Measurements from ENCODE around the gene CACNG7.

CACNG7 gene

GRCh38 chr19:53977429-53977990, 68.4 kb downstream of the CACNG7 start:
- Histone ChIP-seq H3K4ac (ENCODE audit: low read depth in 1 of 2, low read length in 2 of 2) (no peak overlapping the region), H3K9me3 (ENCODE audit: control insufficient read depth, low read length) (no peaks in the 10 kb centered on the region), H3K4me2 (ENCODE audit: low read length, poor library complexity, severe bottlenecking) (no peak overlapping the region), H2BK15ac (ENCODE audit: low read depth, poor library complexity, severe bottlenecking) (no peak overlapping the region), H4K8ac (ENCODE audit: low read length) (peak overlapping the region; percentile 57), H3K14ac (ENCODE audit: low read length in 2 of 2) (no peak overlapping the region), H3K27me3 (ENCODE audit: control insufficient read depth in 1 of 2, insufficient read depth in 1 of 2, low read length in 2 of 2) (peaks cover 50 to 60% of the 10 kb centered on the region in 2 experiments), H3K4me3 (ENCODE audit: insufficient read depth in 1 of 2, low read depth in 1 of 2, low read length in 2 of 2) (peak overlapping the region in 1 of 2 experiments; percentile 68), H3K79me1 (replicated peaks; ENCODE audit: low read length, poor library complexity, severe bottlenecking) (no peaks in the 10 kb centered on the region), H3K18ac (ENCODE audit: low read depth in 1 of 2, low read length in 2 of 2) (no peak overlapping the region), H2BK12ac (ENCODE audit: low read length in 2 of 2) (no peak overlapping the region), H3K9ac (ENCODE audit: low read length) (no peak overlapping the region), H2BK120ac (ENCODE audit: low read depth, low read length) (no peak overlapping the region), H2AK5ac (ENCODE audit: low read length, severe bottlenecking) (no peak overlapping the region), H2BK5ac (ENCODE audit: low read depth, low read length, poor library complexity, severe bottlenecking) (no peak overlapping the region), H3K23ac (ENCODE audit: low read length in 2 of 2) (no peak overlapping the region), H2AFZ (ENCODE audit: low read depth, low read length) (no peak overlapping the region), H3K27ac (ENCODE audit: low read length, poor library complexity, severe bottlenecking) (no peak overlapping the region), H4K91ac (ENCODE audit: low read length) (no peak overlapping the region), H3K4me1 (ENCODE audit: control insufficient read depth, insufficient read depth, low read depth, low read length) (peaks cover 18% of the 10 kb centered on the region), H3K36me3 (ENCODE audit: control insufficient read depth in 1 of 2, insufficient read depth in 2 of 2, low read depth in 1 of 2, low read length in 2 of 2) (no peaks in the 10 kb centered on the region)
- 1% methylated on average over 8 of the region's 9 CpGs for WGBS
- peak; percentile 88 for DNase-seq

DNA sequence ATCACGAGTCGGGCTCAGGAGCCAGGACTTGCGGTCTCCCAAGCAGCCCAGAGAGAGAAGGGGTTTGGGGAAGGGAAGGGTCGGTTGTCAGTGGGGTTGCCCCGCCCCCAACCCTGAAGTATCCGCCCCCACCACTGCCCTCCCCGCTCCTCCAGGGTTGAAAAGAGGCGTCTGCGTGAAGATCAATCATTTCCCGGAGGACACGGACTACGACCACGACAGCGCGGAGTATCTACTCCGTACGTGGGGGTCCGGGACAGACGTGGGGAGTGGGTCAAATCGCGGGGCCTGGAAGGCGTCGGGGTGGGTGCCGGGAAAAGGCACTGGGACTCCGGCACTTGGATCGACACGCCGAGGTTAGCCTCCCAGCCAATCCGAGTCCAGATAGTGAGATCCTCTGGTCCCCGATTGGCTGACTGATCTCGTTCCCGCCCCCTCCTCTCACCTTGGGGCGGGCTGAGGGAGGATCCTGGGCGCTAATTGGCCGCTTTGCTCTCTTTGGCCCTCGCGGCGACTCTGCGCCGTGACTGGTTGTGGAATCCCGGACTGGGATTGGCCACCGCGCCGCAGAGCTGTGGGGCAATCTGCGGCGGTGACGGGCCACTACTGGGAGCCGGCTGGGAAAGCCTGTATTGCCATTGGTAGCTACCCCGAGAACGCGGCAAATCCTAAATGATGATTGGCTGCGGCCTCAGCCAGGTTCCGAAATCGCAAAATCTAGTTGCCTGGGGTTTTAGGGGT, 69.1 kb downstream of the CACNG7 start:
- peaks cover 51 to 56% of the 10 kb centered on the region in 2 experiments for H3K27me3 ChIP-seq (ENCODE audit: control insufficient read depth in 1 of 2, insufficient read depth in 1 of 2, low read length in 2 of 2)
- H3K4ac ChIP-seq (ENCODE audit: low read depth in 1 of 2, low read length in 2 of 2): no peak overlapping the region
- no peak overlapping the region for H2AK5ac ChIP-seq (ENCODE audit: low read length, severe bottlenecking)
- H3K79me1 ChIP-seq (replicated peaks; ENCODE audit: low read length, poor library complexity, severe bottlenecking): no peaks in the 10 kb centered on the region
- no peak overlapping the region for H2AFZ ChIP-seq (ENCODE audit: low read depth, low read length)
- H3K4me1 ChIP-seq (ENCODE audit: control insufficient read depth, insufficient read depth, low read depth, low read length): peaks cover 18% of the 10 kb centered on the region
- peak overlapping the region; percentile 57 for H4K8ac ChIP-seq (ENCODE audit: low read length)
- H3K27ac ChIP-seq (ENCODE audit: low read length, poor library complexity, severe bottlenecking): no peak overlapping the region
- H3K9ac ChIP-seq (ENCODE audit: low read length): no peak overlapping the region
- no peak overlapping the region for H3K23ac ChIP-seq (ENCODE audit: low read length in 2 of 2)
- DNase-seq: peak; percentile 81
- H3K14ac ChIP-seq (ENCODE audit: low read length in 2 of 2): no peak overlapping the region
- no peak overlapping the region for H3K18ac ChIP-seq (ENCODE audit: low read depth in 1 of 2, low read length in 2 of 2)
- no peaks in the 10 kb centered on the region for H3K9me3 ChIP-seq (ENCODE audit: control insufficient read depth, low read length)
- H3K4me2 ChIP-seq (ENCODE audit: low read length, poor library complexity, severe bottlenecking): no peak overlapping the region
- no peak overlapping the region for H2BK12ac ChIP-seq (ENCODE audit: low read length in 2 of 2)
- no peak overlapping the region for H2BK120ac ChIP-seq (ENCODE audit: low read depth, low read length)
- H2BK5ac ChIP-seq (ENCODE audit: low read depth, low read length, poor library complexity, severe bottlenecking): no peak overlapping the region
- H3K36me3 ChIP-seq (ENCODE audit: control insufficient read depth in 1 of 2, insufficient read depth in 2 of 2, low read depth in 1 of 2, low read length in 2 of 2): no peaks in the 10 kb centered on the region
- no peak overlapping the region for H4K91ac ChIP-seq (ENCODE audit: low read length)
- peak overlapping the region in 1 of 2 experiments; percentile 68 for H3K4me3 ChIP-seq (ENCODE audit: insufficient read depth in 1 of 2, low read depth in 1 of 2, low read length in 2 of 2)
- H2BK15ac ChIP-seq (ENCODE audit: low read depth, poor library complexity, severe bottlenecking): no peak overlapping the region
- 1% methylated on average over 49 of the region's 54 CpGs for WGBS

- Histone ChIP-seq H3K79me1 (replicated peaks; ENCODE audit: low read length, poor library complexity, severe bottlenecking) (no peaks in the 10 kb centered on the region), H2BK5ac (ENCODE audit: low read depth, low read length, poor library complexity, severe bottlenecking) (no peak overlapping the region), H4K91ac (ENCODE audit: low read length) (no peak overlapping the region), H3K14ac (ENCODE audit: low read length in 2 of 2) (no peak overlapping the region), H3K9me3 (ENCODE audit: control insufficient read depth, low read length) (peaks cover 2% of the 10 kb centered on the region), H2AK5ac (ENCODE audit: low read length, severe bottlenecking) (no peak overlapping the region), H3K27ac (ENCODE audit: low read length, poor library complexity, severe bottlenecking) (no peak overlapping the region), H3K4me3 (ENCODE audit: insufficient read depth in 1 of 2, low read depth in 1 of 2, low read length in 2 of 2) (peak overlapping the region in 1 of 2 experiments; percentile 53), H2BK15ac (ENCODE audit: low read depth, poor library complexity, severe bottlenecking) (no peak overlapping the region), H3K18ac (ENCODE audit: low read depth in 1 of 2, low read length in 2 of 2) (no peak overlapping the region), H3K23ac (ENCODE audit: low read length in 2 of 2) (no peak overlapping the region), H3K27me3 (ENCODE audit: control insufficient read depth in 1 of 2, insufficient read depth in 1 of 2, low read length in 2 of 2) (peaks cover 60 to 62% of the 10 kb centered on the region in 2 experiments), H3K9ac (ENCODE audit: low read length) (no peak overlapping the region), H2AFZ (ENCODE audit: low read depth, low read length) (no peak overlapping the region), H3K4me2 (ENCODE audit: low read length, poor library complexity, severe bottlenecking) (no peak overlapping the region), H4K8ac (ENCODE audit: low read length) (no peak overlapping the region), H3K4me1 (ENCODE audit: control insufficient read depth, insufficient read depth, low read depth, low read length) (peaks cover 18% of the 10 kb centered on the region), H3K36me3 (ENCODE audit: control insufficient read depth in 1 of 2, insufficient read depth in 2 of 2, low read depth in 1 of 2, low read length in 2 of 2) (no peaks in the 10 kb centered on the region), H2BK12ac (ENCODE audit: low read length in 2 of 2) (no peak overlapping the region), H2BK120ac (ENCODE audit: low read depth, low read length) (no peak overlapping the region), H3K4ac (ENCODE audit: low read depth in 1 of 2, low read length in 2 of 2) (no peak overlapping the region)
- DNase-seq: no peak
- WGBS: 8% methylated on average over 19 of the region's 19 CpGs
These were observed 70.1 kb downstream of the CACNG7 start for GRCh38 chr19:53978975-53979801.
